Measurements from ENCODE around the gene ZNF217.
A peak's percentile ranks its signal among the peaks of the same experiment; 100 is the strongest.

GRCh38 chr20:53611449-53611894 lies 17.8 kb upstream of the ZNF217 start:
- TF ChIP-seq, protein P1, sequence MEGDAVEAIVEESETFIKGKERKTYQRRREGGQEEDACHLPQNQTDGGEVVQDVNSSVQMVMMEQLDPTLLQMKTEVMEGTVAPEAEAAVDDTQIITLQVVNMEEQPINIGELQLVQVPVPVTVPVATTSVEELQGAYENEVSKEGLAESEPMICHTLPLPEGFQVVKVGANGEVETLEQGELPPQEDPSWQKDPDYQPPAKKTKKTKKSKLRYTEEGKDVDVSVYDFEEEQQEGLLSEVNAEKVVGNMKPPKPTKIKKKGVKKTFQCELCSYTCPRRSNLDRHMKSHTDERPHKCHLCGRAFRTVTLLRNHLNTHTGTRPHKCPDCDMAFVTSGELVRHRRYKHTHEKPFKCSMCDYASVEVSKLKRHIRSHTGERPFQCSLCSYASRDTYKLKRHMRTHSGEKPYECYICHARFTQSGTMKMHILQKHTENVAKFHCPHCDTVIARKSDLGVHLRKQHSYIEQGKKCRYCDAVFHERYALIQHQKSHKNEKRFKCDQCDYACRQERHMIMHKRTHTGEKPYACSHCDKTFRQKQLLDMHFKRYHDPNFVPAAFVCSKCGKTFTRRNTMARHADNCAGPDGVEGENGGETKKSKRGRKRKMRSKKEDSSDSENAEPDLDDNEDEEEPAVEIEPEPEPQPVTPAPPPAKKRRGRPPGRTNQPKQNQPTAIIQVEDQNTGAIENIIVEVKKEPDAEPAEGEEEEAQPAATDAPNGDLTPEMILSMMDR (IDR thresholded peaks at IDR 0.05; ENCODE audit: insufficient read depth, low read length), result no peak
- no peak for TF ChIP-seq GABPA (IDR thresholded peaks at IDR 0.05; ENCODE audit: low read depth)
- no peak for TF ChIP-seq POLR2AphosphoS5 (IDR thresholded peaks at IDR 0.05; ENCODE audit: low read depth)
- TF ChIP-seq, protein P2, sequence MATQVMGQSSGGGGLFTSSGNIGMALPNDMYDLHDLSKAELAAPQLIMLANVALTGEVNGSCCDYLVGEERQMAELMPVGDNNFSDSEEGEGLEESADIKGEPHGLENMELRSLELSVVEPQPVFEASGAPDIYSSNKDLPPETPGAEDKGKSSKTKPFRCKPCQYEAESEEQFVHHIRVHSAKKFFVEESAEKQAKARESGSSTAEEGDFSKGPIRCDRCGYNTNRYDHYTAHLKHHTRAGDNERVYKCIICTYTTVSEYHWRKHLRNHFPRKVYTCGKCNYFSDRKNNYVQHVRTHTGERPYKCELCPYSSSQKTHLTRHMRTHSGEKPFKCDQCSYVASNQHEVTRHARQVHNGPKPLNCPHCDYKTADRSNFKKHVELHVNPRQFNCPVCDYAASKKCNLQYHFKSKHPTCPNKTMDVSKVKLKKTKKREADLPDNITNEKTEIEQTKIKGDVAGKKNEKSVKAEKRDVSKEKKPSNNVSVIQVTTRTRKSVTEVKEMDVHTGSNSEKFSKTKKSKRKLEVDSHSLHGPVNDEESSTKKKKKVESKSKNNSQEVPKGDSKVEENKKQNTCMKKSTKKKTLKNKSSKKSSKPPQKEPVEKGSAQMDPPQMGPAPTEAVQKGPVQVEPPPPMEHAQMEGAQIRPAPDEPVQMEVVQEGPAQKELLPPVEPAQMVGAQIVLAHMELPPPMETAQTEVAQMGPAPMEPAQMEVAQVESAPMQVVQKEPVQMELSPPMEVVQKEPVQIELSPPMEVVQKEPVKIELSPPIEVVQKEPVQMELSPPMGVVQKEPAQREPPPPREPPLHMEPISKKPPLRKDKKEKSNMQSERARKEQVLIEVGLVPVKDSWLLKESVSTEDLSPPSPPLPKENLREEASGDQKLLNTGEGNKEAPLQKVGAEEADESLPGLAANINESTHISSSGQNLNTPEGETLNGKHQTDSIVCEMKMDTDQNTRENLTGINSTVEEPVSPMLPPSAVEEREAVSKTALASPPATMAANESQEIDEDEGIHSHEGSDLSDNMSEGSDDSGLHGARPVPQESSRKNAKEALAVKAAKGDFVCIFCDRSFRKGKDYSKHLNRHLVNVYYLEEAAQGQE (IDR thresholded peaks at IDR 0.05; ENCODE audit: insufficient replicate concordance, low read depth), result no peak
- peak; percentile 8; the same call in 1 of the 2 replicates for TF ChIP-seq SPI1 (IDR thresholded peaks at IDR 0.05; ENCODE audit: borderline replicate concordance, low read depth)
